GM18909 (cell line): ENCODE measurements around the gene CCL18.
"Not testable (repeated sequence)": the region's sequence is repeated elsewhere in the genome, so short reads cannot be mapped to it uniquely, and the experiment has no call there.

Experiments
- ATAC-seq: cut with Tn5 transposase; IDR thresholded peaks from one replicate; pipeline ENCODE4 v1.9.1; 2021; ENCODE audit warnings: mild to moderate bottlenecking; ENCODE audit not compliant: unreplicated experiment, poor library complexity

Gene CCL18

DNA sequence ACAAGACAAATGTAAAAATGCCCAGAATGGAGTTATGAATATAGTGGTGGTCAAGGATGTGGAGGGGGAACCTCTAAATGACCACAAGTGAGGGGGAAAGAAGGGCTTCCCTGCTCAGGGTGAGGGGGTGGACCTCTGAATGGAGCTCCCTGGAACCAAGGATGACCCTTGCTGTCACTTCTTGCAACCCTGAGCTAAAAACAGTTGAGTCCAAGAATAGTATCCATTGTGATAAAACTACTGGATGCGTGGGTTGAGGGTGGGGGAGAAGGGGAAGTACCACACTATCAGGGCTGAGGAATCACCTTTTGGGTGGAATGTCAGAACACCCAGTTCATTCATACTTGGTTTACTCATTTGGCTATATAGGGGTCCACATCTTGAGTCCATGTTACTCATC lies 34.9 kb downstream of the CCL18 start:
- ATAC-seq: not testable (repeated sequence)

DNA sequence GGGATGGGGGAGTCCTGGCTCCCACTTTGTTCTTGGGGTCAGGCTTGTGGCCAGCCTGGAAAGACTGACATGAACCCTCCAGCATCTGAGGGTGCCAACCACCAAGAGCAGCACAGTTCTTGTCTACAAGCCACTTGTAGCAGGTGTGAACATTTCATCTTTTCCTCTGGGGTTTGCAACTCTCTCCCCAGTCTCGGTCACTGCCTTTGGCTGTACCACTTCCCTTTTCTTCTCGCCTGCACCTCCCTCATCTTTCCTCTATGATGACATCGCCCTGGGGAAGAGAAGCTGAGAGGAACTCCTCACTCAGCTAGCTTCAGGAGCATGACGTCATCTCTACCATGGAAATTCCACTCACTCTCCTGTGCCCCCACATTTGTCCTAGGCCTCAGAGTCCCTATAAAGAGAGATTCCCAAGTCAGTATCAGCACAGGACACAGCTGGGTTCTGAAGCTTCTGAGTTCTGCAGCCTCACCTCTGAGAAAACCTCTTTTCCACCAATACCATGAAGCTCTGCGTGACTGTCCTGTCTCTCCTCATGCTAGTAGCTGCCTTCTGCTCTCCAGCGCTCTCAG lies 39.4 kb downstream of the CCL18 start, which contains the start of gene CCL4:
Gene CCL4, plus strand, starts transcription at position 427 of the 575 bp plus-strand sequence. Its CDS starts 79 bp downstream, at position 506.
- ATAC-seq: peak; percentile 72

DNA sequence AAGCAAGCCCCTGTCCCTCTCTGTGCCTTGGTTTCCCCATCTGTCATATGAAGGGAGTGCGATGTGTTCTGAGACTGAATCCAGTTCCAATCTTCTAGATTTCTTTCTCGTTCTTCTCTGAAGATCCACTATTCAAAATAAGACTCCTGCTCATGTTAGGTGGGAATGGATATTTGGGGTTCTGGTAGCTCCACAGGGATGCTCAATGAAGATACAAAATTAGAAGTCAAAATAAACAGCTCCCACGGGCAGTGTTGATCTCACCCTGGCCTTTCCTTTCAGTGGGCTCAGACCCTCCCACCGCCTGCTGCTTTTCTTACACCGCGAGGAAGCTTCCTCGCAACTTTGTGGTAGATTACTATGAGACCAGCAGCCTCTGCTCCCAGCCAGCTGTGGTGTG lies 40.2 kb downstream of the CCL18 start:
- ATAC-seq: not testable (repeated sequence)

DNA sequence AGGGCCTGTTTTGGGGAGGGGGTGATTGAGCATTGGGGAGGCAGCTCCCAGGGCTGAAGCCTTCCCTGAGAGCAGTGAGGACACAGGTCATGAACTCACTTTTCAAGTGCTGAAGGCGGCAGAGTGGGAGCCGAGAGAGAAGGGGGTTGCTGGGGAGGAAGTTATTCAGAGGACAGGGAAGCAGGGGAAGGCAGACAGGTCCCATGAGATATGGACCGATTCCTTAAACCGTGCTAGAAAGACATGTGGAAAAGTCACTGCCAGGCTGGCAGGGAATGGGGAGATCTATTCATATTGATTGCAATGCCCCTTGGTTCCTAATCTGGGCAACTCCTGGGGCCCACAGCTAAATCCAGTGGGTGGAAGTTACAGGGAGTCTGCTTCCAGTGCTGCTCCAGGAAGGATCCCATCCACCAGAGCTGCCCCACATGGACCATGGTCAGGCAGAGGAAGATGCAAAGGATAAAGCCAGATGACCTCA lies 40.7 kb downstream of the CCL18 start:
- ATAC-seq: no peak

DNA sequence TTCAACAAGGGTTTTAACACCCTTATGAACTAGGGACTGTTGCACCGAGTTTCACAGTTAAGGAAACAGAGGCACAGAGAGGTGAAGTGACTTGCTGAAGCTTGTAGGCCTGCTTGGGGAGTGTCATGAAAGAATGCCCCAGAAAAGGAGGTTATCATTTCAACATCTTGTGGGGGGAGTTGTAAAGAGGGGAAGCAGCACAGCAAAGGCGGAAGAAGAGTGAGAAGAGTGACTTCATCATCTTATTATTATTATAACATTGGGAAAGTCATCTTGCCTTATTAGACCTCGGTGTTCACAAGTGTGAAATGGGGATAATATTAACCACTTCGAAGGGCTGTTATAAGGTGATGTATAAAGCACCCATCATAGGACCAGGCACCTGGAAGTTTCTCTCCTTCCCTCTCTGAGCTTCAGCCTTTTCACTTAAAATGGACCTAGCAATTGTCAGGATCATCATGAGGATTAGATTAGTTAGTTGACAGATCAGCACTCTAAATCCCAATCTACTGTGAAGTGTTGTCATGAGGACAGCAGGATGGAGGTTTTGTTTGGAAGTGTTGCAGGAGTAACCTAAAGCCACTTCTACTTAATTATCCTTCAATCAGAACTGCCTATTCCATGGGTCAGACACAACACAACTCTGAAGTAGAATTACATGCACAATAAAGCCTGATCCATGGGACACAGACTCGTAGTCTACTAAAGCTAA lies 41.9 kb downstream of the CCL18 start:
- ATAC-seq: no peak

DNA sequence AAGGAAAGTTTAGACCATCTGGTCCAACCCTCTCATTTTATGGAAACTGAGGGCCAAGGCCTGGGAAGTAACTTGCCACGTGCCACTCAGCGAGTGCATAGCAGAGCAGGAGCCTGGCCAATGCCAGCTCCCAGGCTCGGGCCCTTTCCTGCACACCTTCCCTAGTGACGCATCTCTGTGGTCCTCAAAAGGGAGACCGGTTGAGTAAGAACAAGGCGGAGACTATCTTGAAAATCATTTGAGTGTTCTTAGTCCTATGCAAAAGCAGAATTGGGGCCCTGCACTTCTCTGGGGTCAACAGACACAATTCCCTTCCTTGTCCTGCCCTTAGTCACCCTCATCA lies 42.4 kb downstream of the CCL18 start:
- ATAC-seq: no peak

DNA sequence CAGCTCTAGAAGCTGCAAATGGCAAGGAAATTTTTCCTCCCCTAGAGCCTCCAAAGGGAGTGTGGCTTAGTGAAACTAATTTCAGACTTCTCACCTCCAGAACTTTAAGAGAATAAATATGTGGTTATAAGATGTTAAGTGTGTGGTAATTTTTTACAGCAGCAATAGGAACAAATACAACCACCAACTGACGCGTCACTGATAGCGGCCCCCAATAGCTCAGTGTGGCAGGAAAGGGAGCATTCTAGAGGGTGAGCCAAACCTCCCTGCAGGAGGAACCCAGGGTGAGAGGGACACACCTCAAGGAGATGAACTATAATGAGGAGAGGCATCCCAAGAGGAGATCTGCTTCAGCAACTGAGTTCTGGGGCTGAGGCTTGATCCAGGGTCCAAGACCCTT lies 43.6 kb downstream of the CCL18 start:
- ATAC-seq: no peak

DNA sequence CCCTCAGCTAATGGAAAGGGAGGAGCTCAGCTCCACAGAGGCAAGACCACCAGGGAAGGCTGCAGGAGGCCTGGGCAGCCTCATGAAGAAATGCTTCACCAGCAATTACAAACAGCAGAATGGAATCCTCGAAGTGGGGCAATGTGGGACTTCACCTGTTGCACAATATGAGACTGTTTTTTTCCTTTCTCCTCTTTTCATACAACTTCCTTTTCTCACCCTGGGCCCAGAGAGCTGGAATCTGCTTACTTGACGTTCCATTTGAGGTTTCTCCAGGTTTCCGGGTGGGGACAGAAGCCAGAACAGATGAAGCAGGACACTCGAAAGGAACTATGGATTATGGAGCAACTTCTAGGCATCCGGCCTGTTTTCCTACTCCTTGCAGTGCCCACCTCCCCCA lies 44.2 kb downstream of the CCL18 start:
- ATAC-seq: not testable (repeated sequence)

DNA sequence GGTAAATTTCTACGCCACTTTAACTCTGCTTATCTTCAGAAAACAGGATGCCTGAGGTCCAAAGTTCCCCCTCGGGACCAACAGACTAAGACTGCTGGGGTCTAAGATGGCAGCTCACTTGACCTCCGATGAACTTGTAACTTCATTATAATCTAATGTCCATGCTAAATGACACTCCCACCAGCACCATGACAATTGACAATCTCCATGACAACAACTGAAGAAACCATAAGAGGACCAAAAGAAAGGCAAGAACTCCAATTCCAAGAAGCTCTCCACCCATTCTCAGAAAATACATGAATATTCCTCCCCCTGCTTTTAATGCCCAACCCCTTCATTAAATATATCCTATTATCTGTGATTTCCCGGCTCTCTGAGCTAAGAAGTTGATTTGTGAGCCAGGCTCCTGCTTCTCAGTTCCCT lies 47.0 kb downstream of the CCL18 start:
- no peak for ATAC-seq

DNA sequence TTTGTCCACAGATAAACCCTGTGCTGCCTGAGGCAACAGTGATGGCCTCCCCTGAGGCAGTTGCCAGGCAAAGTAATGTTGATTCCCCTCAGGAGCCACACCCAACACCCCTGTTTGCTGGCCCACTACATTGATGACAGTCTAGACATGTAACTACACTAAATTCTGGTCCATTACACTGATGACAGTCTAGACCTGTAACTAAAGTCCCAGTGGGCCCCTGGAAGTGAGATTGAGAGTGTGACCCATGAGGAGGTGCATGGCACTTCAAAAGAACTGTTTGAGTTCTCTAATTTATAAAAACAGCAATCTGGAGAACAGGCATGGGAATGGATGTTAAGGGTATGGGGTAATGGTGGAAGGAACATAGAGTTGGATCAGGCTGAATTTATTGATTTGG lies 48.5 kb downstream of the CCL18 start:
- no peak for ATAC-seq

DNA sequence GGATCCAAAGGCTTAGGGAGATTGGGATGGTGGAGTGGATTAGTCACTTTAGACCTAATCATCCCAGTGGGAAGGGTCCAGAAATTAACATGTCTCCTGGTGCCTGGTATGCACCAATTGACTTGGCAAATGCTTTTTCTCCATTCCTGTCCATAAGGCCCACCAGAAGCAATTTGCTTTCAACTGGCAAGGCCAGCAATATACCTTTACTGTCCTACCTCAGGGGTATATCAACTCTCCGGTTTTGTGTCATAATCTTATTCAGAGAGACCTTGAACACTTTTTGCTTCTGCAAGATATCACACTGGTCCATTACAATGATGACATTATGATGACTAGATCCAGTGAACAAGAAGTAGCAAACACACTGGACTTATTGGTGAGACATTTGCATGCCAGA lies 49.1 kb downstream of the CCL18 start:
- ATAC-seq: not testable (repeated sequence)

DNA sequence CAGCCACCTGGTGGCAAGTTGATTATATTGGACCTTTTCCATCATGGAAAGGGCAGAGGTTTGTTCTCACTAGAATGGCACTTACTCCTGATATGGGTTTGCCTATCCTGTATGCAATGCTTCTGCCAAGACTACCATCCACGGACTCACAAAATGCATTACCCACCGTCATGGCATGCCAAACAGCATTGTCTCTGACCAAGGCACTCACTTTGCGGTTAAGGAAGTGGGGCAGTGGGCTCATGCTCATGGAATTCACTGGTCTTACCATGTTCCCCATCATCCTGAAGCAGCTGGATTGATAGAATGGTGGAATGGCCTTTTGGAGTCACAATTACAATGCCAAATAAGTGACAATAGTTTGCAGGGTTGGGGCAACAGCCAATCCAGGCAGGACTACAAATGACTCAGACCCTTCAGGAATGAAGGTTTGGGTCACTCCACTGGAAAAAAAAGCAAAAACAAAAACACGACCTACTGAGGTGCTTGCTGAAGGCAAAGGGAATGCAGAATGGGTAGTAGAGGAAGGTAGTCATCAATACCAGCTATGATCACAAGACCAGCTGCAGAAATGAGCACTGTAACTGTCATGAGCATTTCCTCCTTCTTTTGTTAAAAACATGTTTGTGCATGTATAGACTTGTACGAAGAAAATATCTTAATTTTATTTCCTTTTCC lies 51.0 kb downstream of the CCL18 start:
- ATAC-seq: not testable (repeated sequence)

DNA sequence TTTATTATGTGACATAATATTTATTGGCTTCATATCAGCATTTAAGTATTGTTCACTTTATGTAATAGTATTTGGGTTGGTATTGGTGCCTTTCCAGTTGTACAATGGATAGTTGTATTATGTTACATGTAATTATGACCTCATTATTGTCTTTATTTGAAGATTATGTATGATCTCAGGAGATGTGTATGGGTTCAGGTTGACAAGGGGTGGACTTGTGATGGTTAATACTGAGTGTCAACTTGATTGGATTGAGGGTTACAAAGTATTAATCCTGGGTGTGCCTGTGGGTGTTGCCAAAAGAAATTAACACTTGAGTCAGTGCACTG lies 51.5 kb downstream of the CCL18 start:
- not testable (repeated sequence) for ATAC-seq

DNA sequence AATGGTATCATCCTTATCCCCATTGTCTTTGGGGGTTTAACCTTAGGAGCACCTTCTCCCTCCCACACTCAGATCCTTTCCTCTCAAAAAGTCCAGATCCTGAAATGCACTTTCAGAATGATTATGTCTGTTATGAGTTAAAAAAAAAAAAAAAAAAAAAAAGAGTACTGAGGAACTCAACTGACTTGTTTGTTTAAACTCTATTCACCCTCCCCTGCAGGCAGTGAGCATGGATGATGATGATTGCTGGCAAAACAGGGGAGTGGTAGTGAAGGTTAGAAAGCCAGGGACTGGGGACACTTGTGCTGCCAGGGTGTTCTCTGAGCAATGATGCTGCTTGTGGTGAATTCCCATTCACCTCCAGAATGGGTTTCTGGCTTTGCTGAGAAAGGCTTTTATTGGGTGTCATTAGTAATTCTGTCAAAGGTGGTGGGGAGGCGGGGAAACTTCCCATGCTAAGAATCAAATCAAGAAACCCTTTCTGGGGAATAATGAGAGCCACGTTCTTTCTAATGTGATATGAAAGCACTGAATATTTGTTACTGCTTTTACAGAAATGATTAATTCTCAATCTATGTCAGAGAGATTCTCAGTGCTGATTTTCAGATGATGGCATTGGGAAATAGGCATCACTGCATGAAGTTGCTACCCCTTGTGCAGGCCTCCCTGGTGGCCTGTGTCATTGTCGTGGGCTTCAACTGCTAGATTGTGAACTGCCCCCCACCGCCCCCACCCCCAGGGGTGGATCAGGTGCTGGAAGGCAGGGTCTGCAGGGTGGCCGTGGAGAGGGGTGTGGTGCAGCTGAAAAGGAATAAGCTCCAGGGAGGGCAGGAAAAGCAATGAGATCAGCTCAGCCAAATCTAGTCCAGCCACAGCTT lies 53.7 kb downstream of the CCL18 start:
- no peak for ATAC-seq

DNA sequence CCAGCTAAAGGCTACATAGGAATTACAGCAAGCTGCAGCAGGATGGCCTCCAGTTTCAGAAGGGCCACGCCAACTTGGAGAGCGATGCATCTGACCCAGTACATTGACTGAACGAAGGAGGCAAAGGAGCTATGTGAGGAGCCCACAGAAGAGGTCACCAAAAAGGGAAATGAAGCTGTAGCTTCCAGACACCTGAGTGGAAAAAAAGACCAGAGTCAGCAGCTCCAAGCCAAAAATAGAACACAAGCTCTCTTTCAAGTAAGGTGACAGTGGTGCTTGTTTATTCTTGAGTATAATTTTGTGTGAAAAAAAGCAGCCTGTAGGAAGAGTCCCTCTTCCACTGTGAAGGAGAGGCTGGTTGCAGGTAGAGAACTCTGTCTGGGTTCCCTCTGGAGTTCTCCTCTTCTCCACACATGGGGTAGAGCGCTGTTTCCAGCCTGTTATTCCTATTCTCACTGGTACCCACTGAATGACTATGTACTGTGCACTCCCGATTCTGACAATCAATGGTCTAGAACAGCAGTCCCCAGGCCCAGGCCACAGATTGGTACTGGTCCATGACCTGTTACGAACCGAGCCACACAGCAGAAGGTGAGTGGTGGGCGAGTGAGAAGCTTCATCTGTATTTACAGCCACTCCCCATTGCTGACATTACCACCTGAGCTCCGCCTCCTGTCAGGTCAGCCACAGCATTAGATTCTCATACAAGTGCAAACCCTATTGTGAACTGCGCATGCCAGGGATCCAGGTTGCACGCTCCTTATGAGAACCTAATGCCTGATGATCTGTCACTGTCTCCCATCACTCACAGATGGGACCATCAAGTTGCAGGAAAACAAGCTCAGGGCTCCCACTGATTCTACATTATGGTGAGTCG lies 54.6 kb downstream of the CCL18 start:
- ATAC-seq: no peak

DNA sequence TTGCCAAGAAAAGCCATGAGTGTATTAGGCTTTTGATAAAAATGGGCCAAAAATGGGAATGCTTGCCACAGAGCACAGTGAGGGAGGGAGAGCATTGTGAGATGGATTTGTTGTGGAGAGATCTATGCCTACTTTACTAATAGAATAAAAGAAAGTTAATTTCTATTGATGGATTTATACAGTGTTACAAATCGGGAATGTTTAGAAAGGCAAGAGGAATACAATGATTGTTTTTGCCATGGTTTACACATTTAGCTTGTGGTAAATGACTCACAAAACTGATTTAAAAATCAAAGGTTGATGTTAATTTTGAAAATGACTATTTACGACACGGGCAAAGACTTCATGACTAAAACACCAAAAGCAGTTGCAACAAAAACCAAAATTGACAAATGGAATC lies 56.1 kb downstream of the CCL18 start:
- no peak for ATAC-seq

DNA sequence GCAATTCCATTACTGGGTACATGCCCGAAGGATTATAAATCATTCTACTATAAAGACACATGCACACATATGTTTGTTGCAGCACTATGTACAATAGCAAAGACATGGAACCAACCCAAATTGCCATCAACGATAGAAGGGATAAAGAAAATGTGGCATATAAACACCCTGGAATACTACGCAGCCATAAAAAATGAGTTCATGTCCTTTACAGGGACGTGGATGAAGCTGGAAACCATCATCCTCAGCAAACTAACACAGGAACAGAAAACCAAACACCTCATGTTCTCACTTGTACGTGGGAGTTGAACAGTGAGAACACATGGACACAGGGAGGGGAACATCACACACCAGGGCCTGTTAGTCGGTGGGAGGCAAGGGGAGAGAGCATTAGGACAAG lies 57.0 kb downstream of the CCL18 start:
- ATAC-seq: not testable (repeated sequence)
